Common myeloid progenitor, CD34-positive (primary cell): Measurements from ENCODE around the gene RYK.
A peak's percentile ranks its signal among the peaks of the same experiment; 100 is the strongest.
"Not testable (repeated sequence)": the region's sequence is repeated elsewhere in the genome, so short reads cannot be mapped to it uniquely, and the experiment has no call there.

Source experiments
- CTCF ChIA-PET: fragments of 350-600 bp; sonication (Branson Sonifier 250); formaldehyde crosslinking; loops from one replicate; lab custom pipeline; 2021; ENCODE audit warnings: antibody characterized with exemption; lab: Charles Lee
- POLR2A ChIA-PET: fragments of 350-600 bp; sonication (Branson Sonifier 250); formaldehyde crosslinking; loops from one replicate; lab custom pipeline; 2021; ENCODE audit warnings: antibody characterized with exemption; lab: Charles Lee
- DNase-seq, 3 donors: peaks; one replicate each; pipeline versions ENCODE4 v3.0.0 to v3.0.0-alpha.2; 2013
- H3K27ac ChIP-seq, 2 experiments: 1 replicate in 1 of 2; 2 replicates in 1 of 2; pipeline ENCODE4 v1.7.0; 2013; ENCODE audit warnings: inconsistent platforms in 2 of 2, low read length in 2 of 2, mild to moderate bottlenecking in 2 of 2, low read depth in 1 of 2, moderate library complexity in 1 of 2; ENCODE audit not compliant: severe bottlenecking in 2 of 2, insufficient read depth in 1 of 2, poor library complexity in 1 of 2
- H3K27me3 ChIP-seq, 5 experiments: replicated peaks in 2 of 5; 1 replicate in 3 of 5; 2 replicates in 2 of 5; pipeline versions ENCODE4 v1.6.1 to v1.7.0; 2013; ENCODE audit warnings: low read length in 4 of 5, mild to moderate bottlenecking in 2 of 5, moderate library complexity in 2 of 5, inconsistent platforms in 1 of 5; ENCODE audit not compliant: insufficient read depth in 5 of 5, control insufficient read depth in 4 of 5
- H3K36me3 ChIP-seq, 4 experiments: 1 replicate in 2 of 4; 2 replicates in 2 of 4; pipeline versions ENCODE4 v1.6.1 to v1.7.0; 2013; ENCODE audit warnings: low read length in 3 of 4, control low read depth in 1 of 4, mild to moderate bottlenecking in 1 of 4; ENCODE audit not compliant: control insufficient read depth in 4 of 4, insufficient read depth in 4 of 4
- H3K4me1 ChIP-seq, 4 experiments: 1 replicate in 3 of 4; 2 replicates in 1 of 4; pipeline versions ENCODE4 v1.6.1 to v1.7.1; 2013; ENCODE audit warnings: low read length in 3 of 4, mild to moderate bottlenecking in 3 of 4, control low read depth in 1 of 4, inconsistent platforms in 1 of 4, moderate library complexity in 1 of 4; ENCODE audit not compliant: control insufficient read depth in 4 of 4, insufficient read depth in 4 of 4; ENCODE audit errors: control extremely low read depth in 1 of 4
- H3K4me3 ChIP-seq, 7 experiments: 1 replicate in 4 of 7; 2 replicates in 3 of 7; pipeline versions ENCODE4 v1.5.1 to v1.7.0; 2013; ENCODE audit warnings: mild to moderate bottlenecking in 7 of 7, low read length in 6 of 7, moderate library complexity in 6 of 7, inconsistent platforms in 2 of 7, low read depth in 2 of 7, control low read depth in 1 of 7; ENCODE audit not compliant: insufficient read depth in 4 of 7, control insufficient read depth in 1 of 7; ENCODE audit errors: extremely low read depth in 1 of 7
- H3K9me3 ChIP-seq, 5 experiments: 1 replicate in 4 of 5; 2 replicates in 1 of 5; pipeline versions ENCODE4 v1.6.1 to v1.7.1; 2013; ENCODE audit warnings: low read length in 4 of 5, mild to moderate bottlenecking in 2 of 5, inconsistent platforms in 1 of 5, low read depth in 1 of 5, moderate library complexity in 1 of 5; ENCODE audit not compliant: control insufficient read depth in 4 of 5, insufficient read depth in 2 of 5; ENCODE audit errors: control extremely low read depth in 1 of 5
- WGBS: methylation state at CpG from one replicate; pipeline ENCODE4 v1.1.5; 2013; ENCODE audit not compliant: insufficient coverage; 5-methylcytosine and 5-hydroxymethylcytosine counted together

Gene RYK

DNA sequence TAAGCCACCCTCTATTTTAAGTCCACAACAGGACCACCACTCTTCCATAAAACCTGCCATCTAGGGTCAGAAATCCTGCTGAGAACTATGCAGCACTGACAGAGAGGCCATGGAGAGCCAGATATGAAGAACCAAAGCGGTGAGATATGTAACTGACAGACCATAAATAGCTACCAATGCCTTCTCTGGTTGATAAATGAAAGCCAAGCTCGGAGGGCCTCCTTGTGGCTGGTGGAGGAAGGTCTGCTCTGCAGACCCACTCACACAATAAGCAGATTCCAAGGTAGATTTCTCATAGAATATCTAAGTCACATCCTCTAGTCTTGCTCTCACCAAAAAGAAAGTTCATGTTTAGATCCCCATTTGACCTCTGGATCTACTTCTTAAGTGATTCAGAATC is 38.9 kb downstream of the RYK start:
- ChIA-PET CTCF (interaction anchor here (0.6 to 6.3 kb wide), 29 partner anchors 9 to 548 kb away, joined by 3 to 140 read pairs (median 7); no protein-coding TSS in a partner anchor), POLR2A (no interaction called here)
- Histone ChIP-seq H3K9me3 (no peaks in the 10 kb centered on the region), H3K27me3 (no peaks in the 10 kb centered on the region), H3K36me3 (peaks cover 0 to 18% (median 13%) of the 10 kb centered on the region in 4 experiments), H3K4me3 (no peak overlapping the region), H3K27ac (no peak overlapping the region), H3K4me1 (peaks cover 0 to 4% (median 2%) of the 10 kb centered on the region in 4 experiments)
- WGBS, result 7% methylated on average over 2 of the region's 2 CpGs
- DNase-seq, result peak; percentile 60 to 83 (median 77)

DNA sequence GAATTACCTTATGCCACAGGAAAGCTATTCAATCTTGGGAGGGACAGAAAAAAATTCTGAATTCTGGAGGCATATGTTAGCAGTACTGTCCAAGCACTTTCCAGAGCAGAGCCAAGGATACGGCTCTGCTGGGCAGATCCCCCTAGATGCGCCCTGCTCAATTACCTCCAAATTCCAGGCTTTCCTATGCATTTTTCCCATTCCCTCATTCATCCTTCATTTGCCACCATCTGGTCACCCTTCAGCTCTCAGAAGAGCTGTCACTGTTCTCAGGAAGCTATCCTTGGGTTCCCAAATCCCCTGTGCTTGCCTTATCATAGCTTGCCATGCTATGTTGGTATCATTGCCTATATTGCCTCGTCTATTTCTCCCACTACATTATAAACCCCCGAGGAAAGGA is 45.2 kb downstream of the RYK start:
- ChIA-PET CTCF (interaction anchor here (1.2 to 1.4 kb wide), 3 partner anchors 18 to 387 kb away, joined by 3 to 4 read pairs (median 4); no protein-coding TSS in a partner anchor), POLR2A (no interaction called here)
- H3K4me3 ChIP-seq, result no peak overlapping the region
- WGBS, result 93% methylated on average over 2 of the region's 4 CpGs
- no peak overlapping the region for H3K27ac ChIP-seq
- no peaks in the 10 kb centered on the region for H3K27me3 ChIP-seq
- DNase-seq, result no peak
- H3K36me3 ChIP-seq, result peaks cover 6 to 36% (median 16%) of the 10 kb centered on the region in 4 experiments
- no peaks in the 10 kb centered on the region for H3K9me3 ChIP-seq
- no peaks in the 10 kb centered on the region for H3K4me1 ChIP-seq

- Histone ChIP-seq H3K4me1 (no peaks in the 10 kb centered on the region), H3K9me3 (no peaks in the 10 kb centered on the region), H3K27me3 (no peaks in the 10 kb centered on the region), H3K36me3 (peaks cover 7 to 40% (median 17%) of the 10 kb centered on the region in 4 experiments), H3K4me3 (no peak overlapping the region), H3K27ac (no peak overlapping the region)
- WGBS, result 98% methylated on average over 8 of the region's 8 CpGs
- no peak for DNase-seq
- CTCF ChIA-PET, result interaction anchor here (1.2 to 5.1 kb wide), 3 partner anchors 8 to 381 kb away, joined by 3 to 44 read pairs (median 4); no protein-coding TSS in a partner anchor
- POLR2A ChIA-PET, result interaction anchor here (0.6 kb wide), 1 partner anchor 27 kb away, joined by 4 read pairs; no protein-coding TSS in a partner anchor
Observed at GRCh38 chr3:134201201-134202130, 49.2 kb downstream of the RYK start.

- H3K4me1 ChIP-seq, H3K9me3 ChIP-seq, H3K4me3 ChIP-seq, H3K27ac ChIP-seq, POLR2A ChIA-PET, H3K27me3 ChIP-seq: not testable (repeated sequence)
- H3K36me3 ChIP-seq, result peaks cover 5 to 40% (median 20%) of the 10 kb centered on the region in 4 experiments
- CTCF ChIA-PET, result interaction anchor here (1.0 to 5.1 kb wide), 11 partner anchors 8 to 274 kb away, joined by 3 to 44 read pairs (median 4); no protein-coding TSS in a partner anchor
- 83% methylated on average over 1 of the region's 8 CpGs for WGBS
- peak in 1 of 3 donors; percentile 11 for DNase-seq
Observed at GRCh38 chr3:134199880-134200279, 50.8 kb downstream of the RYK start.

DNA sequence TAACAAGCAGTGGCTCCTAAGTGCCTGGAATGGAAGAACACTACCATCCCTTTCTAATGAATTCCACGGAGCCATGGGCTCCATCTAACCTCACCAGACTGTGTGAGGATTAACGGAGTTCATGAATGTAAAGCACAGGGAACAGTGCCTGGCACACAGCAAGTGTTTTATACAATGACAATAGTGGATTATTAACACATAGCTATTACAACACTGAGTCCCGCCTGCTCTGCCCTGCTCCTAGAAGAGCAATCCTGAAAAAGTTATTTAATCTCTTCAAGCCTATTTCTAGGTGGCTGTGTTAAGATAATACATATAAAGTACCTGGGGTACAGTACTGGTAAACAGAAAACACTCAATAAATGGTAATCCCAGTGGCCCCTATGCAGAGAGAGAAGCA is 51.4 kb downstream of the RYK start:
- no peak for DNase-seq
- no peak overlapping the region for H3K27ac ChIP-seq
- no CpG with 5 or more reads among the region's 3 CpGs for whole genome bisulfite sequencing
- CTCF ChIA-PET, result interaction anchor here (1.1 to 5.1 kb wide), 9 partner anchors 9 to 274 kb away, joined by 3 to 44 read pairs (median 4); no protein-coding TSS in a partner anchor
- H3K4me3 ChIP-seq, result no peak overlapping the region
- H3K9me3 ChIP-seq, result no peaks in the 10 kb centered on the region
- POLR2A ChIA-PET, result no interaction called here
- no peaks in the 10 kb centered on the region for H3K4me1 ChIP-seq
- H3K36me3 ChIP-seq, result peaks cover 5 to 40% (median 20%) of the 10 kb centered on the region in 4 experiments
- no peaks in the 10 kb centered on the region for H3K27me3 ChIP-seq

DNA sequence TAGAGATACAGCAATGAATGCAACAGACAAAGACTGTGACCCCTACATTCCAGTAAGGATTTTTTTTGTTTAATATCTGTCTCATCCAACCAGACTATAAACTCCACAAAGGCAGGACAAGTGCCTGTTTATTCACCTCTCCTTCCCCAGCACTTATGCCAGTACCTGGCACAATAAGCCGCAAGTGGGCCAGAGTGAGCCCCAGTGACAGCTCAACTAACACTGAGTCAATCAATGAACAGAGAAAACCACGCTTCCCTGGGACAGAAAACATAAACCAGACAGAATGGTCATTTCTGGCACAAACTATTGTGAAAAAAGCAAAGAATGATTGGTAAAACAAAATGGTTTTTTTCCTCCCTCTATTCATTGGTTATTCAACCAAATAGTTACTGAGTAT is 52.2 kb downstream of the RYK start:
- peaks cover 5 to 42% (median 20%) of the 10 kb centered on the region in 4 experiments for H3K36me3 ChIP-seq
- H3K9me3 ChIP-seq, result no peaks in the 10 kb centered on the region
- POLR2A ChIA-PET, result no interaction called here
- no peaks in the 10 kb centered on the region for H3K27me3 ChIP-seq
- CTCF ChIA-PET, result interaction anchor here (1.8 to 5.1 kb wide), 4 partner anchors 9 to 269 kb away, joined by 5 to 44 read pairs (median 12); no protein-coding TSS in a partner anchor
- no peak for DNase-seq
- H3K27ac ChIP-seq, result no peak overlapping the region
- no peaks in the 10 kb centered on the region for H3K4me1 ChIP-seq
- H3K4me3 ChIP-seq, result no peak overlapping the region
- WGBS, result 92% methylated on average over 1 of the region's 2 CpGs
